A549 (cell line): ENCODE measurements around the gene PKP1. TPM values are rescaled to one million over a fixed set of nuclear protein-coding genes. Genes with fewer than 3 reads are reported as not detected.

Experiments used
- ATAC-seq, 2 experiments: fragments of 200-7000 bp in 1 of 2; fragments of >200 bp in 1 of 2; cut with Nextera tagmentation in 1 of 2; cut with Tn5 transposase in 1 of 2; 3 replicates each; pipeline versions ENCODE4 v1.8.0 to v1.9.1; 2018 to 2020; ENCODE audit warnings: mild to moderate bottlenecking in 1 of 2, moderate library complexity in 1 of 2
- CTCF ChIA-PET: fragments of 300-600 bp; sonication (Branson Sonifier 250); formaldehyde crosslinking; extraction: SDS; loops from one replicate; lab custom pipeline; 2021; ENCODE audit warnings: antibody characterized with exemption, inconsistent platforms; lab: Yijun Ruan, JAX
- POLR2A ChIA-PET: fragments of 350-600 bp; formaldehyde crosslinking; extraction: SDS; loops from one replicate; lab custom pipeline; 2021; ENCODE audit warnings: antibody characterized with exemption, inconsistent platforms; lab: Yijun Ruan, JAX
- DNase-seq, 2 experiments: peaks; one replicate each; pipeline versions ENCODE4 v3.0.0 to v3.0.0-alpha.2; 2011 to 2016; ENCODE audit warnings: low read depth in 1 of 2, low spot score in 1 of 2
- FAIRE-seq: peaks from 2 replicates; lab custom pipeline; 2011; peaks lifted over from hg19 to GRCh38; lab: Jason Lieb, UNC
- H3K27ac ChIP-seq, 2 experiments: fragments of >200 bp; sonication (Bioruptor Twin); formaldehyde crosslinking; 3 replicates each; pipeline ENCODE4 v1.5.1; 2016 to 2017
- H3K4me1 ChIP-seq: fragments of >200 bp; sonication (Bioruptor Twin); formaldehyde crosslinking; 3 replicates; pipeline ENCODE4 v1.6.1; 2016
- H3K4me2 ChIP-seq: fragments of >200 bp; sonication (Bioruptor Twin); formaldehyde crosslinking; 3 replicates; pipeline ENCODE4 v1.6.1; 2016
- H3K4me3 ChIP-seq: fragments of >200 bp; sonication (Bioruptor Twin); formaldehyde crosslinking; 3 replicates; pipeline ENCODE4 v1.5.1; 2016
- H3K9me3 ChIP-seq: fragments of >200 bp; sonication (Bioruptor Twin); formaldehyde crosslinking; 3 replicates; pipeline ENCODE4 v1.6.1; 2016
- BHLHE40 ChIP-seq: IDR thresholded peaks from 2 replicates; pipeline ENCODE4 v1.6.1; 2012; ENCODE audit warnings: low read depth, low read length, inconsistent platforms
- CBX2 ChIP-seq: fragments of 200-600 bp; sonication (generic); IDR thresholded peaks from 2 replicates; pipeline ENCODE4 v1.6.1; 2016; ENCODE audit warnings: low read depth, mild to moderate bottlenecking, borderline replicate concordance
- EP300 ChIP-seq, 2 experiments: fragments of >200 bp; sonication (Bioruptor Twin); formaldehyde crosslinking; IDR thresholded peaks; 2 replicates in 1 of 2; 3 replicates in 1 of 2; pipeline ENCODE4 v1.6.1; 2016 to 2017
- FOSL2 ChIP-seq, 2 experiments: fragments of 450-650 bp in 1 of 2; fragments of >200 bp in 1 of 2; sonication (Bioruptor Twin) in 1 of 2; formaldehyde crosslinking; IDR thresholded peaks; 2 replicates each; pipeline versions ENCODE4 v1.5.0 to v1.6.1; 2016 to 2020; ENCODE audit warnings: mild to moderate bottlenecking in 1 of 2, moderate library complexity in 1 of 2
- FOXS1 ChIP-seq: fragments of 250-450 bp; sonication (Bioruptor Pico); IDR thresholded peaks from 2 replicates; pipeline ENCODE4 v1.5.0; 2020; ENCODE audit warnings: mild to moderate bottlenecking, moderate library complexity
- GATA3 ChIP-seq: IDR thresholded peaks from 2 replicates; pipeline ENCODE4 v1.6.1; 2012; ENCODE audit warnings: borderline replicate concordance
- KDM1A ChIP-seq: fragments of 200-600 bp; sonication (generic); IDR thresholded peaks from 2 replicates; pipeline ENCODE4 v1.6.1; 2016; ENCODE audit warnings: low read depth, mild to moderate bottlenecking
- MAFK ChIP-seq: fragments of 450-650 bp; IDR thresholded peaks from 2 replicates; pipeline ENCODE4 v1.6.1; 2014; ENCODE audit not compliant: partially characterized antibody
- PBX3 ChIP-seq: IDR thresholded peaks from 2 replicates; pipeline ENCODE4 v1.6.1; 2012
- POLR2AphosphoS2 ChIP-seq: conservative IDR thresholded peaks from 2 replicates; pipeline ENCODE4 v1.6.1; 2012; ENCODE audit warnings: low read length, improper control_type of control experiment, inconsistent platforms
- RAD21 ChIP-seq, 2 experiments: fragments of >200 bp in 1 of 2; sonication (Bioruptor Twin) in 1 of 2; formaldehyde crosslinking in 1 of 2; IDR thresholded peaks in 1 of 2; conservative IDR thresholded peaks in 1 of 2; 2 replicates in 1 of 2; 3 replicates in 1 of 2; pipeline ENCODE4 v1.6.1; 2012 to 2018; ENCODE audit warnings: inconsistent platforms in 1 of 2
- RCOR1 ChIP-seq: fragments of 150-350 bp; IDR thresholded peaks from 2 replicates; pipeline ENCODE4 v1.6.1; 2014; ENCODE audit warnings: antibody characterized with exemption, low read length, low read depth
- RFX5 ChIP-seq: fragments of 450-650 bp; IDR thresholded peaks from 2 replicates; pipeline ENCODE4 v1.7.1; 2014; ENCODE audit warnings: antibody characterized with exemption, mild to moderate bottlenecking, moderate library complexity
- SREBF2 ChIP-seq: fragments of 450-650 bp; IDR thresholded peaks from 2 replicates; pipeline ENCODE4 v1.6.1; 2014; ENCODE audit warnings: mild to moderate bottlenecking, moderate library complexity
- TP53 ChIP-seq: fragments of 250-450 bp; sonication (Bioruptor Pico); IDR thresholded peaks from 2 replicates; pipeline ENCODE4 v1.5.0; 2021; ENCODE audit warnings: mild to moderate bottlenecking, moderate library complexity
- USF2 ChIP-seq: fragments of 450-650 bp; IDR thresholded peaks from 2 replicates; pipeline ENCODE4 v1.6.1; 2014; ENCODE audit warnings: antibody characterized with exemption
- WGBS: methylation state at CpG from one replicate; pipeline ENCODE4 v1.1.6; 2017; ENCODE audit errors: missing lambda C conversion rate; 5-methylcytosine and 5-hydroxymethylcytosine counted together
- polyA plus RNA-seq, 4 experiments: library from polyadenylated mRNA; depleted of rRNA in 3 of 4; stranded (reverse); fragments of >200 nt; fragmentation: RNase III in 1 of 4; extraction: RNeasy Plus Mini Kit Qiagen cat#74134 plus additional on column Dnase treatment in 1 of 4; gene quantifications; 2 replicates in 3 of 4; 3 replicates in 1 of 4; pipeline ENCODE4 v1.2.3, GENCODE V29; 2011 to 2017
- TF ChIP-seq, protein P1 (sequence below): fragments of 150-350 bp; IDR thresholded peaks from 2 replicates; pipeline ENCODE4 v1.6.1; 2014; ENCODE audit warnings: low read depth, mild to moderate bottlenecking, low read length
- TF ChIP-seq, protein P2 (sequence below): fragments of >200 bp; sonication (Bioruptor Twin); formaldehyde crosslinking; IDR thresholded peaks from 2 replicates; pipeline ENCODE4 v1.6.1; 2016
- TF ChIP-seq, protein P3 (sequence below): IDR thresholded peaks from 2 replicates; pipeline ENCODE4 v1.6.1; 2012

Gene PKP1
- polyA plus RNA-seq, 2 of the 4 experiments (the other 2 are of a cell fraction), result not detected

DNA sequence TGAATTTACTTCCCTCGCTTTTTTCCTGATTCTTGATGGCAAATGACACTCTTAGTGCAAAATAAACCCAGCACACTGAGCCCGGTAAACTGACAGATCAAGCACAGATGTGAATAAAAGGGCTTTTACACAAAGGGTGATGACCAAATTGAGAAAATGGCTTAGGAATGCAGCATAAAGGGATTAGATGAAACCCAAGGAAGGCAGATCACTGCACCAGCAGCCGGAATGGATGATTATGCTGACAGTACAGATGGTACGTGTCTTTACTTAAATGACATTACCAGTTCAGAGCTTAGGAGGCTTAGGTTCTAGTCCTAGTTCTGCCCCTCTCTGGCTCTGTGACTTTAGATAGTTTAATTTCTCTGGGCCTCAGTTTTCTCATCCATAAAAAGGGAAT is 12.0 kb downstream of the PKP1 start:
- POLR2A ChIA-PET, result no interaction called here
- WGBS, result 88% methylated on average over 4 of the region's 4 CpGs
- CTCF ChIA-PET, result interaction anchor here (1.0 to 2.7 kb wide), 3 partner anchors 13 to 66 kb away, joined by 3 to 13 read pairs (median 3); no protein-coding TSS in a partner anchor
- peak overlapping the region; percentile 44 for H3K4me2 ChIP-seq
- peaks cover 35% of the 10 kb centered on the region for H3K4me1 ChIP-seq
- no peak overlapping the region for H3K4me3 ChIP-seq
- ATAC-seq (no peak), FAIRE-seq (no peak), DNase-seq (no peak)
- peak overlapping the region; percentile 30 to 73; a peak in 3 of 6 replicates for H3K27ac ChIP-seq
- TF ChIP-seq KDM1A (no peak), SREBF2 (no peak), POLR2AphosphoS2 (no peak), RAD21 (conservative IDR thresholded peaks at IDR 0.05 in 1 of 2, IDR thresholded peaks at IDR 0.05 in 1 of 2) (no peak), PBX3 (no peak), BHLHE40 (no peak), MAFK (no peak), RFX5 (no peak), FOXS1 (CRISPR knock-in tag) (no peak), RCOR1 (no peak), EP300 (IDR thresholded peaks at IDR 0.05) (no peak), TP53 (CRISPR knock-in tag) (no peak), CBX2 (no peak), GATA3 (no peak)
- TF ChIP-seq, protein P1, sequence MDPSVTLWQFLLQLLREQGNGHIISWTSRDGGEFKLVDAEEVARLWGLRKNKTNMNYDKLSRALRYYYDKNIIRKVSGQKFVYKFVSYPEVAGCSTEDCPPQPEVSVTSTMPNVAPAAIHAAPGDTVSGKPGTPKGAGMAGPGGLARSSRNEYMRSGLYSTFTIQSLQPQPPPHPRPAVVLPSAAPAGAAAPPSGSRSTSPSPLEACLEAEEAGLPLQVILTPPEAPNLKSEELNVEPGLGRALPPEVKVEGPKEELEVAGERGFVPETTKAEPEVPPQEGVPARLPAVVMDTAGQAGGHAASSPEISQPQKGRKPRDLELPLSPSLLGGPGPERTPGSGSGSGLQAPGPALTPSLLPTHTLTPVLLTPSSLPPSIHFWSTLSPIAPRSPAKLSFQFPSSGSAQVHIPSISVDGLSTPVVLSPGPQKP, result no peak
- TF ChIP-seq, protein P2, sequence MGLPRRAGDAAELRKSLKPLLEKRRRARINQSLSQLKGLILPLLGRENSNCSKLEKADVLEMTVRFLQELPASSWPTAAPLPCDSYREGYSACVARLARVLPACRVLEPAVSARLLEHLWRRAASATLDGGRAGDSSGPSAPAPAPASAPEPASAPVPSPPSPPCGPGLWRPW, result no peak
- TF ChIP-seq, protein P3, sequence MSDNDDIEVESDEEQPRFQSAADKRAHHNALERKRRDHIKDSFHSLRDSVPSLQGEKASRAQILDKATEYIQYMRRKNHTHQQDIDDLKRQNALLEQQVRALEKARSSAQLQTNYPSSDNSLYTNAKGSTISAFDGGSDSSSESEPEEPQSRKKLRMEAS, result no peak
- no peaks in the 10 kb centered on the region for H3K9me3 ChIP-seq

DNA sequence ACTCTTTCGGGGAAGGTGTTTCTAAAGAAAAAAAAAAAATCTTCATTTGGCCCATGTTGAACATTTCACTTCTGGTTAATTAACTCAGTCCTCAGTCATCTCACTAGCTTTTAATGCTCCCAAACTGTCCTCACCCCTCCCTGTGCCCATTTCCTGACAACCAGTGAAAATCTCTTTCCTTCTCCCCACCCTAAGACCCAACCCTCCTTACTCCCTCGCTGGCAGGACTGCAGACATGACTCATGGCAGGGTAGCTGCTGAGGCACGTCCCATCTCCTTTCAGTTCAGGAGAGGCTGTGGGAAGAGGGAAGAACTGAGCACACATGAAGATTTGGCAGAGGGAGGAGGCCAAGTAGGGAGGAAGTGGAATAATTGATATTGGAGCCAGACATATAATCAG is 12.6 kb downstream of the PKP1 start:
- ChIA-PET POLR2A (no interaction called here), CTCF (interaction anchor here (1.0 to 2.7 kb wide), 3 partner anchors 12 to 65 kb away, joined by 3 to 13 read pairs (median 3); no protein-coding TSS in a partner anchor)
- WGBS, result 37% methylated on average over 3 of the region's 3 CpGs
- Histone ChIP-seq H3K4me3 (no peak overlapping the region), H3K27ac (peak overlapping the region; percentile 30 to 73), H3K9me3 (no peaks in the 10 kb centered on the region), H3K4me2 (peak overlapping the region; percentile 44), H3K4me1 (peaks cover 39% of the 10 kb centered on the region)
- ATAC-seq (peak; percentile 48 to 76; a peak in 3 of 6 replicates), DNase-seq (peak; percentile 48 to 64), FAIRE-seq (no peak)
- TF ChIP-seq USF2 (no peak), FOSL2 (IDR thresholded peaks at IDR 0.05) (no peak), FOSL2 (CRISPR knock-in tag; IDR thresholded peaks at IDR 0.05) (peak; percentile 9; the same call in 1 of the 2 replicates)

GRCh38 chr1:201296352-201296751 is 13.0 kb downstream of the PKP1 start:
- POLR2A ChIA-PET, result no interaction called here
- H3K4me1 ChIP-seq, result peaks cover 39% of the 10 kb centered on the region
- CTCF ChIA-PET, result interaction anchor here (2.7 to 3.9 kb wide), 2 partner anchors 42 to 65 kb away, joined by 13 to 14 read pairs; no protein-coding TSS in a partner anchor

More at GRCh38 chr1:201296352-201296751, 13.0 kb downstream of the PKP1 start:
- DNase-seq, result no peak
- TF ChIP-seq MAFK, result peak; percentile 15
- TF ChIP-seq BHLHE40, result no peak
- Histone ChIP-seq H3K27ac (peak overlapping the region; percentile 30 to 73; a peak in 5 of 6 replicates), H3K9me3 (no peaks in the 10 kb centered on the region), H3K4me2 (peak overlapping the region; percentile 44), H3K4me3 (no peak overlapping the region)
- ATAC-seq, result no peak
- 52% methylated on average over 4 of the region's 4 CpGs for WGBS
- FAIRE-seq, result no peak
